Subcutaneous adipose tissue (tissue), 4 donors: ENCODE results near the gene EYS. TPM values are rescaled to one million over a fixed set of nuclear protein-coding genes. Genes with fewer than 3 reads are reported as not detected.

Experiments
- total RNA-seq, 4 donors: library from RNA; depleted of rRNA; stranded (reverse); fragments of >200 nt; gene quantifications; one replicate each; pipeline ENCODE4 v1.1.0, GENCODE V29; 2016
- TF ChIP-seq, protein P1 (sequence below): fragments of 450-650 bp; IDR thresholded peaks from one replicate; pipeline ENCODE4 v1.5.1; 2016; ENCODE audit warnings: low read depth, mild to moderate bottlenecking, control low read depth, antibody characterized with exemption, moderate library complexity

The EYS gene
- total RNA-seq, 4 donors from 2014 or later = 0.17 to 3.8 (median 0.82) TPM

DNA sequence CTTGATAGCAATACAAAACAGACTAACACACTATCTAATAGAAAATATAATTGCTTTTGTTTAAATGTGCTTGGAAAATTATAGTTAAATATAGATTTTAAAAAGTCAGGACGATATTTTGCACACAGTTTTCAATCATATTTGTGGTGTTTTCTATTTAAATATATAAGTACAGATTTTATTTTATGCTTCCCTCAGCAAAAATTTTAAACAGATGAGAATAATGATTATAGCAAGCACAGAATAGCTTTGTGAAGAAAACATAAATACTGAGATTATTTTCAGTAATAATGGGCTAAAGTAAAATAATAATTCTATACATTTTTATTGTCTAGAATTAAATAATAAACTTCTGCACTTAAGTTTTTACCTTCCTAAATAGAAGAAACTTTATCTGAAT lies 1262.0 kb downstream of the EYS start:
- TF ChIP-seq, protein P1, sequence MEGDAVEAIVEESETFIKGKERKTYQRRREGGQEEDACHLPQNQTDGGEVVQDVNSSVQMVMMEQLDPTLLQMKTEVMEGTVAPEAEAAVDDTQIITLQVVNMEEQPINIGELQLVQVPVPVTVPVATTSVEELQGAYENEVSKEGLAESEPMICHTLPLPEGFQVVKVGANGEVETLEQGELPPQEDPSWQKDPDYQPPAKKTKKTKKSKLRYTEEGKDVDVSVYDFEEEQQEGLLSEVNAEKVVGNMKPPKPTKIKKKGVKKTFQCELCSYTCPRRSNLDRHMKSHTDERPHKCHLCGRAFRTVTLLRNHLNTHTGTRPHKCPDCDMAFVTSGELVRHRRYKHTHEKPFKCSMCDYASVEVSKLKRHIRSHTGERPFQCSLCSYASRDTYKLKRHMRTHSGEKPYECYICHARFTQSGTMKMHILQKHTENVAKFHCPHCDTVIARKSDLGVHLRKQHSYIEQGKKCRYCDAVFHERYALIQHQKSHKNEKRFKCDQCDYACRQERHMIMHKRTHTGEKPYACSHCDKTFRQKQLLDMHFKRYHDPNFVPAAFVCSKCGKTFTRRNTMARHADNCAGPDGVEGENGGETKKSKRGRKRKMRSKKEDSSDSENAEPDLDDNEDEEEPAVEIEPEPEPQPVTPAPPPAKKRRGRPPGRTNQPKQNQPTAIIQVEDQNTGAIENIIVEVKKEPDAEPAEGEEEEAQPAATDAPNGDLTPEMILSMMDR = no peak

- TF ChIP-seq, protein P1 = no peak
Measured at GRCh38 chr6:64439274-64439673, 1267.8 kb downstream of the EYS start.

- TF ChIP-seq, protein P1 = no peak
Measured at GRCh38 chr6:64437996-64438395, 1269.0 kb downstream of the EYS start.

GRCh38 chr6:64429926-64430325 lies 1277.1 kb downstream of the EYS start:
- TF ChIP-seq, protein P1 = no peak

DNA sequence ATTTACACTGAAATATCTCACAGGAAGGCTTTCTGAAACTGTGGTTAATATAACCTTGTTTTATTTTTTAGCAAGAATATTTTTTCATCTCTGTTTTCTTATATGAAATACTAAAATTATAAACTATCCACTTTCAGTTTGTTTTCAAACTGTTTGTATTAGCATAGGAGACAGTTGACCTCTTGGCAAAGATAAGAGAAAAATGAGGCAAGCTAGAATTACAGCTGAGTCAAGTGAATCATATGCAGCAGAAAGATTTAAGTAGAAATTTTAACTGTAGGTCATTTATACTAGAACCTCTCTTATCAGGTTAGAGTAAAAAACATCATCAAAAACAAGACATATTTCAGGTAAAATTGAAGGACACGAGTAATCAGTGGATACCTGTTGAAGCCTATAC lies 1278.8 kb downstream of the EYS start:
- TF ChIP-seq, protein P1 = no peak

GRCh38 chr6:64415926-64416325 lies 1291.1 kb downstream of the EYS start:
- TF ChIP-seq, protein P1 = no peak

DNA sequence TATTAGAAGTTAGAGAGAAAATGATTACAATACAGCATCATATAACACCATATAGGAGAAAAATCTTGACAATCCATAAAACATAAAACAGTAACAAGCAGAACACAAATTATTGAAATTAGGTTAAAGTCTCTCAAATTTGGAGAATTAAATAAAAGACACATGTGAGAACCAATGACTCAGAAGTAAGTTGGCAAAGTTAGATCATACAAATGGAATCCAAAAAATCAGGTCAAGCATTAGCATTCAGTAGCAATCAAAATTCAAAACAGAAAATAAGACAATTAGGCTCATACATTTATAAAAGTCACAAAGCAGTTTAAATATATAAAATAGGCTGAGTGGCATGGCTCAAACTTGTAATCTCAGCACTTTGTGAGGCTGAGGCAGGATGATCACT lies 1295.8 kb downstream of the EYS start:
- TF ChIP-seq, protein P1 = no peak
